ENCODE measurements around the gene COL4A3. TPM values are rescaled to one million over a fixed set of nuclear protein-coding genes. Genes with fewer than 3 reads are reported as not detected.
"Not testable (repeated sequence)": the region's sequence is repeated elsewhere in the genome, so short reads cannot be mapped to it uniquely, and the experiment has no call there.

The COL4A3 gene
- total RNA-seq, 1 donor from 2014 or later = not detected

DNA sequence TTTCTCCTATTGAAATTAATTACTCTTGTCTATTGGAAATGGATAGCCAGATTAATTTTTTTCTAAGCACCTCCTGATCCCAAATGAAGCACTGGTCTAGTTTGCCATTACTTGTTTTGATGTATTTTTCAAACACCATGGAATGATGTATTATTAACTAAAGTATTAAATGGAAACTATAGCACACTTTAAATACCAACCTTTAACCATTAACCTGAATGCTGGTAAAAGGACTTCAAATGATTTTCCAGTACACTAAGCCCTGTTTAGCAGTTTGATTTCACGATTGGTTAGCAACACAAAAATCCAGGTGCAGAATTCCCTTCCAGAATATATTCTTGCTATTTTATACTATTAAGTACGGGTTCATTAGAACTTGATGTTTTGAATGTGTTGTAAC, 37.3 kb downstream of the COL4A3 start:
- intact Hi-C loops (cut with micrococcal nuclease) = no loop called here
- no peaks in the 10 kb centered on the region for H3K36me3 Mint-ChIP-seq (ENCODE audit: low read depth)
- no peaks in the 10 kb centered on the region for H3K27me3 Mint-ChIP-seq (ENCODE audit: insufficient read depth)
- H3K4me1 Mint-ChIP-seq (ENCODE audit: low read depth) = no peaks in the 10 kb centered on the region
- DNase-seq (ENCODE audit: low spot score) = no peak
- H3K4me3 Mint-ChIP-seq = no peak overlapping the region
- no peak overlapping the region for H3K27ac Mint-ChIP-seq
- no peaks in the 10 kb centered on the region for H3K9me3 Mint-ChIP-seq

DNA sequence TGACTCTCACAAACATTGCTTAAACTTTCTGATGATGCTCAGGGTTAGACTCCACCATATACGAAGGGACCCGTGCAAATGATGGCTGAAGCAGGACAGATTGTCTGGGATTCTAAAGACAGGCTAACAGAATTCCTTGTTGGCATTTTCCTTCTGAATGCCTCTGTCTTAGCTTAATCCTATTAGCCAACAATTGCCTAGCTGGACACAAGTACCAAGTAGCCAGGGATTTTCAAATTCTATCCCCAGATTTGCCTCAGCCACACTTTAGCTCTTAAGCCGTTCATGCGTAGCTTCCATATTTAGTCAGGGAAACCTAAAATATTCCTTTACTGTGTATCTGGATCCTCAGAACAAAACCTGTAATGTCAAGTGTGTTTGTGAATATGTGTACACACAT, 40.0 kb downstream of the COL4A3 start:
- Mint-ChIP-seq H3K27me3 (ENCODE audit: insufficient read depth) (no peaks in the 10 kb centered on the region), H3K36me3 (ENCODE audit: low read depth) (no peaks in the 10 kb centered on the region), H3K4me3 (no peak overlapping the region), H3K4me1 (ENCODE audit: low read depth) (no peaks in the 10 kb centered on the region), H3K27ac (no peak overlapping the region), H3K9me3 (no peaks in the 10 kb centered on the region)
- no peak for DNase-seq (ENCODE audit: low spot score)
- intact Hi-C loops (cut with micrococcal nuclease) = no loop called here

DNA sequence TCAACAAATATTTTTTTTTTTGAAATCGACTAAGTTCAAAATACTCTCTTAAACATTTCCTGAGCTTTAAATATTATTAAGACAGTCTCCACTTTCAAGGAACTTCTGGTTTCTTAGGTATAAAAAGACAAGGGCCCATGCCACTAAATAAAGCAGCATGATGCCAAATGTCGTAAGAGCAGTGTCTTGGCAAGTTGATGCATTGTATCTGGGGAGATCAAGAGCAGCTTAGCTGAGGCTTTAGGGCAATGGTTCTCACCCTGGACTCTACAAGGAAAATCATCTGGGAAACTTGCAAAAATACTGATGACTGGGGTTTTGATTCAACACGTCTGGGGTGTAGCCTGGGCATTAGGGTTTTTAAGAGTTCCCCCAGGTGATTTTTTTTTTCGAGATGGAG, 41.3 kb downstream of the COL4A3 start:
- no peak for DNase-seq (ENCODE audit: low spot score)
- H3K36me3 Mint-ChIP-seq (ENCODE audit: low read depth) = no peaks in the 10 kb centered on the region
- no peaks in the 10 kb centered on the region for H3K4me1 Mint-ChIP-seq (ENCODE audit: low read depth)
- H3K27ac Mint-ChIP-seq = no peak overlapping the region
- H3K27me3 Mint-ChIP-seq (ENCODE audit: insufficient read depth) = no peaks in the 10 kb centered on the region
- H3K4me3 Mint-ChIP-seq = no peak overlapping the region
- no peaks in the 10 kb centered on the region for H3K9me3 Mint-ChIP-seq
- intact Hi-C loops (cut with micrococcal nuclease) = no loop called here

DNA sequence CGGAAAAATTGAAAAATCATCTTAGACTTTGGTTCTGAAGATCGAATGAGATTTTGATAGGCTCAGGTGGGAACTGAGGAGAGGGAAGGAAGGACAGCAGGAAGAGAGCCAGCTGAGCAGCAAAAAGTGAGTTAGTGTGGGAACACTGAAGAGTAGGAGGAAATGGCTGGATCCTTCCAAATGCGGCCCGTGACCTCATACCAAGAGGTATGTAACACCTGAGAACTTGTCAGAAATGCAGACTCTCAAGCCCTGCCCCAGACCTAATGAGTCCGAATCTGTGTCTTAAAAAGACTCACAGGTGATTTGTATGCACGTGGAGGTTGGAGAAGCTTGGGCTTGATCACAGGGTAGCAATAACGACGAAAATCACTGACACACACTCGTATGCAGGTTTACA, 42.0 kb downstream of the COL4A3 start:
- no peaks in the 10 kb centered on the region for H3K36me3 Mint-ChIP-seq (ENCODE audit: low read depth)
- H3K27me3 Mint-ChIP-seq (ENCODE audit: insufficient read depth) = no peaks in the 10 kb centered on the region
- H3K27ac Mint-ChIP-seq = no peak overlapping the region
- intact Hi-C loops (cut with micrococcal nuclease) = no loop called here
- no peak overlapping the region for H3K4me3 Mint-ChIP-seq
- no peaks in the 10 kb centered on the region for H3K4me1 Mint-ChIP-seq (ENCODE audit: low read depth)
- no peaks in the 10 kb centered on the region for H3K9me3 Mint-ChIP-seq
- DNase-seq (ENCODE audit: low spot score) = no peak

DNA sequence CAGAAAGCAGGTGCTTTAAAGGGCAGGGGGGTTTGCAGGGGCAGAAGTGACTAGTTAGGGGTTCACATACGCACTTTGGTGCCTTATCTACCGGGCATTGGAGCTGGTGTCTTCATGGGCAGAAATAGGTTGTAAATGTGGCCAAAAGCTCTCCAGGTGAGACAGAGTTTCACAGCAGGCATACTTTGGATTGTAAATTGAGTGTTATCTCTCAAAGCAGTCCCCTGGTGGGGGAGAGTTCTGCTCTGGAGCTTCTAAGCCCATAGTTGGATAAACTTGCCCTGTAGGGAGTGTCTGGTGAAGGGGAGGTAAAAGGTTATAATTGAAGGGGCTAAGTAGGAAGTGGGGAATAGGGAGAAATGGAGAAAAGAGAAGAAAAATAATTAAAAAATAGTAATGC, 43.1 kb downstream of the COL4A3 start:
- intact Hi-C loops (cut with micrococcal nuclease) = no loop called here
- no peaks in the 10 kb centered on the region for H3K36me3 Mint-ChIP-seq (ENCODE audit: low read depth)
- no peaks in the 10 kb centered on the region for H3K9me3 Mint-ChIP-seq
- H3K27me3 Mint-ChIP-seq (ENCODE audit: insufficient read depth) = no peaks in the 10 kb centered on the region
- no peak for DNase-seq (ENCODE audit: low spot score)
- H3K4me3 Mint-ChIP-seq = no peak overlapping the region
- H3K4me1 Mint-ChIP-seq (ENCODE audit: low read depth) = no peaks in the 10 kb centered on the region
- no peak overlapping the region for H3K27ac Mint-ChIP-seq

DNA sequence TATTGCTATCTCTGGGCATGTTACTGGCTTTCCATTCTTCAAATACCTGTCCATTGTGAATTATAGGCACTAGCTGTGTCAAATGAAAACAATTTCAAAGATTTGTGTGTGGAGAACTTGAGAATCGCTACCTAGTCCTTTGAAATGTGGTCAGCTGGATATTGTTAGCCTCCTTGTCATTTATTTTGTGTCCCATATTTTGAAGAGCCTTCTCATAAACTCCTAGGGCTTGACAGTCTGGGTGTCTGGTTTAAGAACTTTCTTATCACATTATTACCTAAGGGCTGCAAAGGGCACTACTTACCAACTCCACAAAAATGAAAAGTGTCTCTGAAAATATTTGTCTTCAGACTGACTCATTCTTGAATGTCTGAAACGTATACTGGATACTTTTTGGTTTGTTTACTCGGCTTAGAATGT, 50.2 kb downstream of the COL4A3 start:
- no peak overlapping the region for H3K4me3 Mint-ChIP-seq
- DNase-seq (ENCODE audit: low spot score) = no peak
- H3K27ac Mint-ChIP-seq = no peak overlapping the region
- no peaks in the 10 kb centered on the region for H3K4me1 Mint-ChIP-seq (ENCODE audit: low read depth)
- H3K36me3 Mint-ChIP-seq (ENCODE audit: low read depth) = no peaks in the 10 kb centered on the region
- intact Hi-C loops (cut with micrococcal nuclease) = no loop called here
- no peaks in the 10 kb centered on the region for H3K9me3 Mint-ChIP-seq
- peaks cover 1% of the 10 kb centered on the region for H3K27me3 Mint-ChIP-seq (ENCODE audit: insufficient read depth)

DNA sequence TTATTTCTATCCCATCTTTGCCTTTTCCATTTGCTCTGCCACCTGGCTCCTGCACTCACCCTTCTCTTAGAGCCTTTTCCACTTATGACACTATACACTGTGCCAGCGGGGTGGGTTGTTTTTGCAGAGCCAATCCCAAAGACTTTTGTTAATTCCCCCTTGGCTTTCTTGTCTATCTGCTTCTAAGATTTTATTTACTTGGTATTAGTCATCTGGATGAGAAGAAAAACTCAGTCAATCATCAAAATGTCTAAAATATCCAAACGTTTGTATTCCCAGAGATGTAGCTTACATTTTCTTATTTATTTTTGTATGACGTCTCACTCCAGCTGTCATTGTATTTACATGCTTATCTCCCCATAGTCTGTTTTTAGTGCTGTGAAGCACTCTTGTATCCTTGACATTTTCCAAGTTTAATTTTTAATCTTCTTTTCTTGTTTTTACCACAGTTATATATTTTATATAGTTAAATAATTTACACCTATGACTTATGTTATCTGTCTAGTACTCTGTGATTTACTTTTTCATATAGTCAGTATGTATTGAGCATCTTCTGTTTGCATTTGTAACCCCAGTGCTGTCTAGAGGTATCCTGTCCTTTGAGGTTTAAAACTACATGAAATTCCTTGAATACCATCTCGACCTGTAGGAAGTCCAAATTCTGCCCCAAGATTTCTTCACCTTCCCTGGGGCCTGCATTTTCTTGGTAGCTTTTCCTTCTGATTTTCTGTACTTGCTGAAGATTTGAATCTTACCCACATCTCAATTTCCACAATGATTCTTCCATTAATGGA, 55.1 kb downstream of the COL4A3 start:
- Mint-ChIP-seq H3K36me3 (ENCODE audit: low read depth) (no peaks in the 10 kb centered on the region), H3K4me1 (ENCODE audit: low read depth) (no peaks in the 10 kb centered on the region), H3K9me3 (no peaks in the 10 kb centered on the region), H3K27ac (no peak overlapping the region), H3K4me3 (no peak overlapping the region), H3K27me3 (ENCODE audit: insufficient read depth) (peaks cover 1% of the 10 kb centered on the region)
- intact Hi-C loops (cut with micrococcal nuclease) = no loop called here
- no peak for DNase-seq (ENCODE audit: low spot score)

DNA sequence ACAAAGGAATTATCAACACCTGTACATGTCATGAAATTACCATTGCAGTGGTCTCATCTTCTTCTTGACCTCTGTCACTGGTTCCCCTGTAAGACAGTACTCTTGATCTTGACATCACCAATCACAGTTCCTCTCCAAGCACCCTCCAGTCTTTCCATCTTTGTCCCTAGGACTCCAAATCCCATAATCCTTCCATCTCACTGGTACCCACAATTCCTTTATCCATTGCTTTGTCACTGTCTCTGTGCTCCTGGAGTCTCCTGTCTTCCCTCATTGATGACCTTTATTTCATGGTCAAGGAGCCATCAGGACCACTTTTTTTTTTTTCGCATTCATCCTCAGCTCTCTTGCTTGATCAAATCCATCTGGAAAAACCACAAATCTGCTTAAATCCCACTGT, 56.7 kb downstream of the COL4A3 start:
- Mint-ChIP-seq H3K27me3 (ENCODE audit: insufficient read depth) (peaks cover 3% of the 10 kb centered on the region), H3K9me3 (no peaks in the 10 kb centered on the region), H3K4me3 (no peak overlapping the region), H3K4me1 (ENCODE audit: low read depth) (no peaks in the 10 kb centered on the region), H3K27ac (no peak overlapping the region), H3K36me3 (ENCODE audit: low read depth) (no peaks in the 10 kb centered on the region)
- intact Hi-C loops (cut with micrococcal nuclease) = no loop called here
- no peak for DNase-seq (ENCODE audit: low spot score)

DNA sequence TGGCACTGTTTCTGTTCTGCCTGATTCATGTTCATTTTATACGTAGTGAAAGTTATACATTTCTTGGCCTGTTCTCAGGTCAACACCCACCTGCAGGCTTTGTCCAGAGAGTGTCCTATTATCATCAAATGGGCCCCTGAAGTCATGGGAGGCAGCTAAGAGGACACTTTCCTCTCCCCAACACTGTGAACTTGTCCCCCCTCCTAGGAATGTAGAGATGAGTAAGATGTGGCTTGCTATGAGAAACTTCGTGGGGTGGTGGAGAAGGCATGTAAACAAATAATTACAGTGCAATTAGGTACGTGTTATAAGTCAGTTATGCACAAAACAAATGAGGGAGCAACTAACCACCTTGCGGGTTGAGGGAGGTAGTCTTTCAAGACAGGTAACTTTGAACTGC, 57.9 kb downstream of the COL4A3 start:
- Mint-ChIP-seq H3K4me3 (no peak overlapping the region), H3K27ac (no peak overlapping the region), H3K27me3 (ENCODE audit: insufficient read depth) (peaks cover 2% of the 10 kb centered on the region), H3K36me3 (ENCODE audit: low read depth) (no peaks in the 10 kb centered on the region), H3K9me3 (no peaks in the 10 kb centered on the region), H3K4me1 (ENCODE audit: low read depth) (no peaks in the 10 kb centered on the region)
- DNase-seq (ENCODE audit: low spot score) = no peak
- intact Hi-C loops (cut with micrococcal nuclease) = no loop called here

DNA sequence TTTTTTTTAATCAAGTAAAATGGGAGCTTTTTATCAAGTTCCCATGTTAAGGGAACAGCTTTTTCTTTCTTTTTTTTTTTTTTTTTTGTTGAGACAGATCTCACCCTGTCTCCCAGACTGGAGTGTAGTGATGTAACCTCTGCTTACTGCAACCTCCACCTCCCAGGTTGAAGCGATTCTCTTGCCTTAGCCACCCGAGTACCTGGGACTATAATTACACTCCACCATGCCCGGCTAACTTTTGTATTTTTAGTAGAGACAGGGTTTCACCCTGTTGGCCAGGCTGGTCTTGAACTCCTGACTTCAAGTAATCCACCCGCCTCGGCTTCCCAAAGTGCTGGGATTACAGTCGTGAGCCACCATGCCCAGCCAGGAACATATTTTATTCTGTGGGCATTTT, 61.2 kb downstream of the COL4A3 start:
- H3K27me3 Mint-ChIP-seq (ENCODE audit: insufficient read depth); H3K4me1 Mint-ChIP-seq (ENCODE audit: low read depth); H3K4me3 Mint-ChIP-seq; H3K36me3 Mint-ChIP-seq (ENCODE audit: low read depth); DNase-seq (ENCODE audit: low spot score); H3K27ac Mint-ChIP-seq; intact Hi-C loops (cut with micrococcal nuclease); H3K9me3 Mint-ChIP-seq: not testable (repeated sequence)

DNA sequence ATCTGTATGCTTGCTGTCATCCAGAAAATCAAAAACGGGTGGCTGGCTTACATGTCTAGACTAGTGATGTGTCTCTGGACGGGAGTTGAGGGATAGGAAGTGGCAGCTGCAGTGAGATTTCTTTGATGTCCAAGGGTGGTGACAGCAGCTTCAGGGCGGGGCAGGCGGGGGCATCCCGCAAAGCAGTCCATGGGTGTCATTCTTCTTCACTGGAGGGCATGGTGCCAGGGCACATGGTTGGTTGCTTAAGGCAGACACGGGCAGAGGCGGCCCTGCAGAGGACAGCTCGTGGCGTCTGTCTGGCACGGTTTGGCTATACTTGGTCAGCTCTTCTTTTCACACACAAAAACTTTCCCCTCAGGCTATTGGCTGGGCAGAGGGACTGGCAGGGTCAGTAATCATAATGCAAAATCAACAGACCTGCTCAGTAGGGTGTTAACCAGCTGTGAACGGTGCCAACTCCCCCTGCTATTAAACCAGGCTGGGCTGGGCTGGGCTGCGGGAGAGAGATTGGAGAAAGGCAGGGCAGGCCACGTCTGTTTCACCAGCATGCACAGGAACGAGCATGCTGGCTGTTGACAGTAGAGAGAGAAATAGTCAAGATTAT, 63.7 kb downstream of the COL4A3 start:
- H3K36me3 Mint-ChIP-seq (ENCODE audit: low read depth) = no peaks in the 10 kb centered on the region
- H3K9me3 Mint-ChIP-seq = peaks cover 4% of the 10 kb centered on the region
- H3K27me3 Mint-ChIP-seq (ENCODE audit: insufficient read depth) = peaks cover 2% of the 10 kb centered on the region
- intact Hi-C loops (cut with micrococcal nuclease) = no loop called here
- no peak overlapping the region for H3K4me3 Mint-ChIP-seq
- no peak overlapping the region for H3K27ac Mint-ChIP-seq
- no peaks in the 10 kb centered on the region for H3K4me1 Mint-ChIP-seq (ENCODE audit: low read depth)
- no peak for DNase-seq (ENCODE audit: low spot score)

DNA sequence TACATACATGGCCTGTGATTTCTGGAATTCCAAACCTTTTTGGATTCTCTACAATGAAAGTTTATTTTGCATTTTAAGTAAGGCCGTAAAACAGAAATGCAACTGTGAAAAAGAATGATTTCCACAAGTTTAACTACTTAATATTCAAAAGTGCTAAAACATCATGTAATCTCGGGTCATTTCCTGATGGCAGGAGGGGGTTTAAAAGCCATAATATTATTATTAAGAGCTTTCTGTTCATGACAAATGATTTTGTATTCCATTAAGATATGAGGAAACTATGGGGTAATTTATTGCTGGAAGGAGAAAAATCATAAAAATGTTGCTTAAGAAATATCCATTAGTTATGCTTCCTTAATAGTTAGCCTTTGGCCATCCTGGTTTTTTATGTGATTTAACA, 65.7 kb downstream of the COL4A3 start:
- H3K9me3 Mint-ChIP-seq = peaks cover 4% of the 10 kb centered on the region
- H3K4me1 Mint-ChIP-seq (ENCODE audit: low read depth) = no peaks in the 10 kb centered on the region
- H3K4me3 Mint-ChIP-seq = no peak overlapping the region
- H3K27ac Mint-ChIP-seq = no peak overlapping the region
- H3K27me3 Mint-ChIP-seq (ENCODE audit: insufficient read depth) = peaks cover 2% of the 10 kb centered on the region
- no peak for DNase-seq (ENCODE audit: low spot score)
- intact Hi-C loops (cut with micrococcal nuclease) = no loop called here
- no peaks in the 10 kb centered on the region for H3K36me3 Mint-ChIP-seq (ENCODE audit: low read depth)

DNA sequence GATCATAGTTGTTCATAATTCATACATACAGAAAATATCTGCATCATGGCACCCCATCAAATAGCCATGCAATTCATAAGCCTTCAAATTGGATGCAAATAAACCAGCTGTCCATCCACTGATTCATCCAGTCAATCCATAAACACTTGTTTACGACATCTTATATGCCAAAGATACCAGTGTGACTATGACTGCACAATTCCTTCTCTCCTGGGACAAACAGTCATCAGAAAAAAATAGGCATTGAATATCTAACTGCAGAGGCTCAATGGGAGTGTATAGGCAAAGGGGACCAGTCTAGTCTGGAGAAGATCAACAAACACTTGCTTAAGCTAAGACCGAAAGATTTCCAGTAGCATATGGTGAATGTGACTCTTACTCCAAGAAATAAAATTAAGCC, 70.0 kb downstream of the COL4A3 start:
- no peaks in the 10 kb centered on the region for H3K4me1 Mint-ChIP-seq (ENCODE audit: low read depth)
- peaks cover 4% of the 10 kb centered on the region for H3K9me3 Mint-ChIP-seq
- H3K36me3 Mint-ChIP-seq (ENCODE audit: low read depth) = no peaks in the 10 kb centered on the region
- DNase-seq (ENCODE audit: low spot score) = no peak
- no peak overlapping the region for H3K4me3 Mint-ChIP-seq
- intact Hi-C loops (cut with micrococcal nuclease) = no loop called here
- no peaks in the 10 kb centered on the region for H3K27me3 Mint-ChIP-seq (ENCODE audit: insufficient read depth)
- H3K27ac Mint-ChIP-seq = no peak overlapping the region

Data from activated T-helper 1 cell treated with anti-CD3 and anti-CD28 coated beads, Interleukin-12 subunit alpha, Interleukin-12 subunit beta, Interleukin-2, Interleukin-4 antibody, amounts not matched to agents 30 ng/mL and 10 ng/mL and 1 ng/mL, durations not matched to agents 14 hours and 24 hours and 36 hours (primary cell).